ENCODE data around the gene NELL1. TPM values are rescaled to one million over a fixed set of nuclear protein-coding genes. Genes with fewer than 3 reads are reported as not detected.

NELL1 gene
- total and polyA plus RNA-seq, 2 donors (not counting 1 experiment from before 2014, with no cell fraction given): not detected

- Histone ChIP-seq H4K20me1 (ENCODE audit: control insufficient read depth, extremely low read depth, insufficient read depth, low read length) (no peaks in the 10 kb centered on the region), H3K27ac (ENCODE audit: insufficient read depth, low read length) (no peak overlapping the region), H3K79me2 (ENCODE audit: control insufficient read depth, insufficient read depth, low read length) (no peaks in the 10 kb centered on the region), H3K27me3 (ENCODE audit: control insufficient read depth, insufficient read depth, low read length) (no peaks in the 10 kb centered on the region), H3K4me2 (ENCODE audit: extremely low read depth, insufficient read depth, low read length) (no peak overlapping the region), H2AFZ (ENCODE audit: low read length) (no peak overlapping the region), H3K4me3 (replicated peaks in 1 of 4; ENCODE audit: control extremely low read depth in 1 of 4, insufficient read depth in 1 of 4, low read depth in 3 of 4, low read length in 4 of 4) (no peak overlapping the region), H3K4me1 (ENCODE audit: control insufficient read depth, extremely low read depth, insufficient read depth, low read length) (no peaks in the 10 kb centered on the region), H3K36me3 (ENCODE audit: control insufficient read depth, insufficient read depth, low read length) (no peaks in the 10 kb centered on the region), H3K9ac (ENCODE audit: insufficient read depth, low read length) (no peak overlapping the region), H3K9me3 (ENCODE audit: control insufficient read depth, insufficient read depth, low read depth, low read length) (no peaks in the 10 kb centered on the region)
- no peak for TF ChIP-seq EZH2 (IDR thresholded peaks at IDR 0.05; ENCODE audit: low read length, missing control alignments)
- TF ChIP-seq CTCF (conservative IDR thresholded peaks at IDR 0.05 in 1 of 2, IDR thresholded peaks at IDR 0.05 in 1 of 2; ENCODE audit: low read depth in 1 of 2, low read length in 2 of 2): no peak
- DNase-seq (ENCODE audit: low read depth in 2 of 2): no peak
These were observed 152.1 kb downstream of the NELL1 start for GRCh38 chr11:20821470-20821869.

- Histone ChIP-seq H3K9ac (ENCODE audit: insufficient read depth, low read length) (no peak overlapping the region), H3K4me1 (ENCODE audit: control insufficient read depth, extremely low read depth, insufficient read depth, low read length) (no peaks in the 10 kb centered on the region), H3K4me3 (replicated peaks in 1 of 4; ENCODE audit: control extremely low read depth in 1 of 4, insufficient read depth in 1 of 4, low read depth in 3 of 4, low read length in 4 of 4) (no peak overlapping the region), H3K79me2 (ENCODE audit: control insufficient read depth, insufficient read depth, low read length) (no peaks in the 10 kb centered on the region), H3K27ac (ENCODE audit: insufficient read depth, low read length) (no peak overlapping the region), H3K27me3 (ENCODE audit: control insufficient read depth, insufficient read depth, low read length) (no peaks in the 10 kb centered on the region), H3K36me3 (ENCODE audit: control insufficient read depth, insufficient read depth, low read length) (no peaks in the 10 kb centered on the region), H2AFZ (ENCODE audit: low read length) (no peak overlapping the region), H3K9me3 (ENCODE audit: control insufficient read depth, insufficient read depth, low read depth, low read length) (no peaks in the 10 kb centered on the region), H4K20me1 (ENCODE audit: control insufficient read depth, extremely low read depth, insufficient read depth, low read length) (no peaks in the 10 kb centered on the region), H3K4me2 (ENCODE audit: extremely low read depth, insufficient read depth, low read length) (no peak overlapping the region)
- no peak for DNase-seq (ENCODE audit: low read depth in 2 of 2)
- no peak for TF ChIP-seq CTCF (conservative IDR thresholded peaks at IDR 0.05 in 1 of 2, IDR thresholded peaks at IDR 0.05 in 1 of 2; ENCODE audit: low read depth in 1 of 2, low read length in 2 of 2)
- no peak for TF ChIP-seq EZH2 (IDR thresholded peaks at IDR 0.05; ENCODE audit: low read length, missing control alignments)
These were observed 155.4 kb downstream of the NELL1 start for GRCh38 chr11:20824773-20825172.

- H4K20me1 ChIP-seq (ENCODE audit: control insufficient read depth, extremely low read depth, insufficient read depth, low read length): no peaks in the 10 kb centered on the region
- TF ChIP-seq EZH2 (IDR thresholded peaks at IDR 0.05; ENCODE audit: low read length, missing control alignments) (no peak), CTCF (conservative IDR thresholded peaks at IDR 0.05 in 1 of 2, IDR thresholded peaks at IDR 0.05 in 1 of 2; ENCODE audit: low read depth in 1 of 2, low read length in 2 of 2) (no peak)
- H3K27ac ChIP-seq (ENCODE audit: insufficient read depth, low read length): no peak overlapping the region
- no peak overlapping the region for H3K4me2 ChIP-seq (ENCODE audit: extremely low read depth, insufficient read depth, low read length)
- no peaks in the 10 kb centered on the region for H3K36me3 ChIP-seq (ENCODE audit: control insufficient read depth, insufficient read depth, low read length)
- DNase-seq (ENCODE audit: low read depth in 2 of 2): no peak
- H3K9me3 ChIP-seq (ENCODE audit: control insufficient read depth, insufficient read depth, low read depth, low read length): no peaks in the 10 kb centered on the region
- no peak overlapping the region for H2AFZ ChIP-seq (ENCODE audit: low read length)
- no peak overlapping the region for H3K9ac ChIP-seq (ENCODE audit: insufficient read depth, low read length)
- no peaks in the 10 kb centered on the region for H3K27me3 ChIP-seq (ENCODE audit: control insufficient read depth, insufficient read depth, low read length)
- no peaks in the 10 kb centered on the region for H3K79me2 ChIP-seq (ENCODE audit: control insufficient read depth, insufficient read depth, low read length)
- no peak overlapping the region for H3K4me3 ChIP-seq (replicated peaks in 1 of 4; ENCODE audit: control extremely low read depth in 1 of 4, insufficient read depth in 1 of 4, low read depth in 3 of 4, low read length in 4 of 4)
- no peaks in the 10 kb centered on the region for H3K4me1 ChIP-seq (ENCODE audit: control insufficient read depth, extremely low read depth, insufficient read depth, low read length)
These were observed 166.2 kb downstream of the NELL1 start for GRCh38 chr11:20835561-20835960.
